Keratinocyte (primary cell): Measurements from ENCODE around the gene CPT1B. TPM values are rescaled to one million over a fixed set of nuclear protein-coding genes. Genes with fewer than 3 reads are reported as not detected.

ENCODE experiments used
- DNase-seq: peaks from one replicate; pipeline ENCODE4 v3.0.0-alpha.2; 2011; ENCODE audit warnings: low read depth, missing footprints, low spot score
- FAIRE-seq: peaks from 2 replicates; lab custom pipeline; 2011; peaks lifted over from hg19 to GRCh38; lab: Jason Lieb, UNC
- H2AFZ ChIP-seq: 2 replicates; pipeline ENCODE4 v1.6.0; 2012; ENCODE audit warnings: low read length, control low read depth, inconsistent platforms; ENCODE audit not compliant: control insufficient read depth
- H3K27ac ChIP-seq: 2 replicates; pipeline ENCODE4 v1.5.1; 2011; ENCODE audit warnings: low read length; ENCODE audit not compliant: control insufficient read depth, insufficient read depth
- H3K27me3 ChIP-seq: 3 replicates; pipeline ENCODE4 v1.6.0; 2011; ENCODE audit warnings: low read length; ENCODE audit not compliant: control insufficient read depth, insufficient read depth; ENCODE audit errors: extremely low read depth
- H3K36me3 ChIP-seq, 2 experiments: 2 replicates in 1 of 2; 3 replicates in 1 of 2; pipeline ENCODE4 v1.5.1; 2011; ENCODE audit warnings: low read length in 2 of 2, mild to moderate bottlenecking in 1 of 2; ENCODE audit not compliant: control insufficient read depth in 2 of 2, insufficient read depth in 2 of 2; ENCODE audit errors: extremely low read depth in 1 of 2
- H3K4me1 ChIP-seq: 3 replicates; pipeline ENCODE4 v1.5.1; 2011; ENCODE audit warnings: low read length; ENCODE audit not compliant: control insufficient read depth, insufficient read depth; ENCODE audit errors: extremely low read depth
- H3K4me2 ChIP-seq: 3 replicates; pipeline ENCODE4 v1.6.0; 2011; ENCODE audit warnings: low read depth, low read length; ENCODE audit not compliant: control insufficient read depth, insufficient read depth; ENCODE audit errors: extremely low read depth
- H3K4me3 ChIP-seq, 3 experiments: fragments of 200-600 bp in 1 of 3; sonication (generic) in 1 of 3; 2 replicates in 2 of 3; 3 replicates in 1 of 3; pipeline ENCODE4 v1.5.1; 2011 to 2016; ENCODE audit warnings: low read length in 3 of 3, mild to moderate bottlenecking in 3 of 3, control low read depth in 2 of 3, inconsistent platforms in 1 of 3, low read depth in 1 of 3, mixed read lengths in 1 of 3, mixed run types in 1 of 3, moderate library complexity in 1 of 3; ENCODE audit not compliant: control insufficient read depth in 2 of 3, insufficient read depth in 2 of 3; ENCODE audit errors: extremely low read depth in 1 of 3
- H3K79me2 ChIP-seq: 2 replicates; pipeline ENCODE4 v1.6.0; 2012; ENCODE audit warnings: low read length; ENCODE audit not compliant: control insufficient read depth, insufficient read depth
- H3K9ac ChIP-seq: 3 replicates; pipeline ENCODE4 v1.6.0; 2011; ENCODE audit warnings: low read length; ENCODE audit not compliant: control insufficient read depth, insufficient read depth; ENCODE audit errors: extremely low read depth
- H3K9me1 ChIP-seq: 3 replicates; pipeline ENCODE4 v1.6.0; 2011; ENCODE audit warnings: low read length; ENCODE audit not compliant: control insufficient read depth, insufficient read depth; ENCODE audit errors: extremely low read depth
- H3K9me3 ChIP-seq: 2 replicates; pipeline ENCODE4 v1.5.1; 2012; ENCODE audit warnings: low read depth, low read length; ENCODE audit not compliant: control insufficient read depth
- H4K20me1 ChIP-seq: 3 replicates; pipeline ENCODE4 v1.6.0; 2011; ENCODE audit warnings: low read length; ENCODE audit not compliant: control insufficient read depth, insufficient read depth; ENCODE audit errors: extremely low read depth
- CTCF ChIP-seq, 3 experiments: IDR thresholded peaks in 1 of 3; conservative IDR thresholded peaks in 1 of 3; optimal IDR thresholded peaks in 1 of 3; 2 replicates in 2 of 3; 3 replicates in 1 of 3; pipeline versions ENCODE3 to v1.5.1; 2011; ENCODE audit warnings: low read length in 3 of 3, mild to moderate bottlenecking in 3 of 3, moderate library complexity in 2 of 3, control low read depth in 1 of 3, inconsistent platforms in 1 of 3; ENCODE audit not compliant: insufficient read depth in 2 of 3; ENCODE audit errors: extremely low read depth in 1 of 3
- EZH2 ChIP-seq: IDR thresholded peaks from one replicate; pipeline ENCODE4 v1.6.1; 2012; ENCODE audit warnings: inconsistent platforms, mild to moderate bottlenecking, low read length, moderate library complexity
- dilution Hi-C: fragments of 300-500 bp; cut with MboI; formaldehyde crosslinking; loops from one replicate; pipeline ENCODE4 v1.7.0; 2020; ENCODE audit warnings: low sequenced_read_pairs; ENCODE audit not compliant: extremely low pct_ligation_motif_present
- polyA plus RNA-seq, 5 experiments: library from polyadenylated mRNA; depleted of rRNA in 3 of 5; stranded (reverse) in 3 of 5; stranded (forward) in 1 of 5; unstranded in 1 of 5; fragments of >200 nt; gene quantifications; 1 replicate in 1 of 5; 2 replicates in 3 of 5; 3 replicates in 1 of 5; pipeline versions ENCODE4 v1.2.1 to v1.2.3, GENCODE V29; 2011 to 2012; ENCODE audit warnings: missing spikeins in 2 of 5, low read depth in 1 of 5, low replicate concordance in 1 of 5

Gene CPT1B
- polyA plus RNA-seq, 1 donor (not counting 4 experiments of a cell fraction or from before 2014, with no cell fraction given): 11.0 TPM

GRCh38 chr22:50606165-50606945 is 28.1 kb upstream of the CPT1B start:
- dilution Hi-C loops: no loop called here
- H3K27ac ChIP-seq: no peak overlapping the region
- no peaks in the 10 kb centered on the region for H3K9me1 ChIP-seq
- peak in 1 of 3 experiments; percentile 30 for TF ChIP-seq CTCF (optimal IDR thresholded peaks at IDR 0.05 in 1 of 3, IDR thresholded peaks at IDR 0.05 in 1 of 3, conservative IDR thresholded peaks at IDR 0.05 in 1 of 3; ENCODE audit: extremely low read depth in 1 of 3, insufficient read depth in 2 of 3, low read length in 3 of 3)
- no peak for TF ChIP-seq EZH2
- H3K9me3 ChIP-seq: no peaks in the 10 kb centered on the region
- H3K36me3 ChIP-seq: no peaks in the 10 kb centered on the region
- H3K79me2 ChIP-seq: no peaks in the 10 kb centered on the region
- no peaks in the 10 kb centered on the region for H3K4me1 ChIP-seq
- H3K9ac ChIP-seq: no peak overlapping the region
- H3K4me2 ChIP-seq: no peak overlapping the region
- H3K4me3 ChIP-seq: no peak overlapping the region
- no peaks in the 10 kb centered on the region for H4K20me1 ChIP-seq
- peaks cover 48% of the 10 kb centered on the region for H3K27me3 ChIP-seq
- H2AFZ ChIP-seq: no peak overlapping the region
- DNase-seq (no peak), FAIRE-seq (no peak)

GRCh38 chr22:50605613-50606074 is 27.4 kb upstream of the CPT1B start:
- H3K9me1 ChIP-seq: no peaks in the 10 kb centered on the region
- H3K27ac ChIP-seq: no peak overlapping the region
- DNase-seq (no peak), FAIRE-seq (no peak)
- no peaks in the 10 kb centered on the region for H3K36me3 ChIP-seq
- H3K4me2 ChIP-seq: no peak overlapping the region
- H3K4me1 ChIP-seq: no peaks in the 10 kb centered on the region
- peaks cover 51% of the 10 kb centered on the region for H3K27me3 ChIP-seq
- dilution Hi-C loops: no loop called here
- no peaks in the 10 kb centered on the region for H3K9me3 ChIP-seq
- H3K4me3 ChIP-seq: no peak overlapping the region
- H3K79me2 ChIP-seq: no peaks in the 10 kb centered on the region
- H4K20me1 ChIP-seq: no peaks in the 10 kb centered on the region
- TF ChIP-seq EZH2 (no peak), CTCF (optimal IDR thresholded peaks at IDR 0.05 in 1 of 3, IDR thresholded peaks at IDR 0.05 in 1 of 3, conservative IDR thresholded peaks at IDR 0.05 in 1 of 3; ENCODE audit: extremely low read depth in 1 of 3, insufficient read depth in 2 of 3, low read length in 3 of 3) (no peak)
- no peak overlapping the region for H3K9ac ChIP-seq
- no peak overlapping the region for H2AFZ ChIP-seq
